SK-MEL-5 (cell line): ENCODE results near the gene CCDC198. TPM values are rescaled to one million over a fixed set of nuclear protein-coding genes. Genes with fewer than 3 reads are reported as not detected.

Experiments
- DNase-seq: peaks from one replicate; pipeline ENCODE4 v3.0.0-alpha.2; 2016; ENCODE audit warnings: low read depth, low spot score
- in situ Hi-C: cut with HindIII; loops from 2 replicates; pipeline ENCODE4 v1.10.0; 2016; ENCODE audit warnings: low sequenced_read_pairs, high pct_unique_total_duplicates, low pct_unique_long_range_greater_than_20kb
- total RNA-seq: library from RNA; depleted of rRNA; stranded (reverse); fragments of >200 nt; shearing (Covaris generic); gene quantifications from 2 replicates; pipeline ENCODE4 v1.2.3, GENCODE V29; 2014; rRNA removed

CCDC198 gene
- total RNA-seq, 1 experiment from 2014 or later, result not detected

DNA sequence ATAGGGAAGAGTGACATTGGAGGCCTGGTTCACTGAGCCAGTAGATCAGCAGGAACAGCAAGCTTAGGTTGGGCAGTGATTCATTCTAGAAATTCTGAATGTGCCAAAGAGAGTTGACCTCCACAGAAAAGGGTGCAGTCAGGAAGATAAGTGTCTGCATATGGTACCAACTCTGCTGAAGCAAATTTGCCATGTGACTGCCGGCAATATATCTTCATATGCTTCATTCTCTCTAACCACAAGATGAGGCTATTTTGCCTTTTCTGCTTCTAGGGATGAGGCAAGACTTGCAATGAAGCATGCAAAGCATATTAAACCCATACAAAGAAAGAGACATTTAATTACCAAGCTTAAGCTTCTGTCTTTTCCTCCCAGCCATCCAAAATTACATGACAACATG, 13.6 kb downstream of the CCDC198 start:
- DNase-seq, result no peak
- in situ Hi-C loops, result no loop called here

DNA sequence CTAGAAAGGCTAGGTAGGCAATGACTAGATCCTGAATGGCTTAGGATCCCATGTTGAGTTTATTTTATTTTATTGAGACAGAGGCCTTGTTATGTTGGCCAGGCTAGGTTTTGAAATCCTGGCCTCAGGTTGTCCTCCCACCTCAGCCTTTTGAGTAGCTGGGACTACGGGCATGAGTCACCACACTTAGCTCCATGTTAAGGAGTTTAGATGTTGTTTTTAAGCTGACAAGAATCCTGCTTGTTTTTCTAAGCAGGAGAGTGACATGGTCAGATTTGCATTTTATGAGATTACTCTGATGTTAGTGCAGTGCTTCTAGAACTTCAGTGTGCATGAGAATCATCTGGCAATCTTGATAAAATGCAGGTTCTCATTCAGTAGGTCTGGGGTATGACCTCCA, 14.5 kb downstream of the CCDC198 start:
- DNase-seq, result no peak

DNA sequence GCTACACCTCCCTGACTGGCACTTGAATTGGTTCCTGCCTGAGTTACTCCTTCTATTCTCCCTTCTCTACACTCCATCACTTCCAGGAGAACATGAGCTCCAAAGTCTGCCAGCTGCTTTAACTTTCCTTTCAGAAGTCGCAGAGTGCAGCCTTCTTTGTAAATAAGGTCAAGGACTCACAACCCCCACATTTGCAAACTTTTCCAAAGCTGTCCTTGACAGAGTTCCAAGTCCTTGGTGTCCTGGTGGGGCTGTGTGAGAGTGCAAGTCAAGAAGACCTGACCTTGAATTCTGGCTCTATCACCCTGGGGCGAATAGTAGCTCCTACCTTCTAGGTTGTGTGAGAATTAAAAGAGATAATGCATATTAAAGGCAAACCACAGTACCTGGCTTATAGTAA, 15.6 kb downstream of the CCDC198 start:
- in situ Hi-C loops, result no loop called here
- no peak for DNase-seq

More for the DNA sequence above, 14.5 kb downstream of the CCDC198 start:
- in situ Hi-C loops, result no loop called here

DNA sequence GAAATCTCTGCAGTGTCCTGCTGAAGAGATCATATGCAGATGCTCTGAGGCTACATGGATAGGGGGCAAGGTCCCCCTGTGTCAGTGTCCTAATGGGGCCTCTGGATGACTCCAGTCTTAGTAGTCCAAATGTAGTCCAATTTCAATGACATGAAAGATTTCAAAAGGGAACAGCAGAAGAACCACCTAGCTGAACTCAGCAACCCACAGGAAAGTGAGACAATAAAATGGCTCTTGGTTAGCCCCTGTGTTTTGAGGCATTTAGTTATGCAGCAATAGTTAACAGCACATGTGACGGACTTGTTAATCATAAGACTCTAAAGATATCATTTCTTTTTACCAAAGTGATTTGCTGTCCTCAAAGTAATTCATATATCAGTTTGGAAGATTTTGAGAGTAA, 22.7 kb downstream of the CCDC198 start:
- in situ Hi-C loops, result no loop called here

DNA sequence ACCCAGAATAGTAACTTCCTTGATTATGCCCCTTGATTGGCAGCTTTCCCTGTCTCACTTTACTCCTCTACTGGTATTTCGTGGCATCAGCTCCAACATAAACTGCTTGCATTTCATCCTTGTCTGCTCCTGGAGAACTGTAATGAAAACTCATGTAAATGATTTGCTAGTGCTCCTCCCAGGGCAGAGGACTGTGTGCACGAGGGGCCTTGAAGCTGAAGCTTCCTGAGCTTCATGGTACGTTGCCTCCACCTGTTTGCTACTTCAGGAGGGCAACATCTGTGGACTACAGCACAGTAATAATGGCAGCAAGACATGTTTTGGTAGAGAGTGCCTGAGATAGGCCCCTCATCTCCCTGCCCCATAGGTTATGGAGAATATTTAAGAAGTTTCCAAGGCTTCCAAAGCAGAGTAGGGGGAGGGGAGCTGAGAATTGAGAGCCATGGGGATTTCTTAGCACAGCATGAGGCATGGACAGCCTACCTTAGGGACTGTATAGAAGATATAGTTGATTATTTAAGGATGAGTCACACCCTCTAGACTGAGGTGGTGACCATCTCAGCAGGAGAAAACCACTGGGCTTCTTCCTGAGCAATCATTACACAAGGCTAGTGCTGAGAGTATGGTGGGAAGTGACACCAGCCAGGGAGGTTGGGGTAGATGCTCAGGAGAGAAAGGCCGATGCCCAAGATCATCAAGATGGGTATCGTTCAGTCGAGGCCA, 29.5 kb downstream of the CCDC198 start:
- DNase-seq, result no peak
- in situ Hi-C loops, result no loop called here

More for the DNA sequence above, 22.7 kb downstream of the CCDC198 start:
- DNase-seq, result no peak

DNA sequence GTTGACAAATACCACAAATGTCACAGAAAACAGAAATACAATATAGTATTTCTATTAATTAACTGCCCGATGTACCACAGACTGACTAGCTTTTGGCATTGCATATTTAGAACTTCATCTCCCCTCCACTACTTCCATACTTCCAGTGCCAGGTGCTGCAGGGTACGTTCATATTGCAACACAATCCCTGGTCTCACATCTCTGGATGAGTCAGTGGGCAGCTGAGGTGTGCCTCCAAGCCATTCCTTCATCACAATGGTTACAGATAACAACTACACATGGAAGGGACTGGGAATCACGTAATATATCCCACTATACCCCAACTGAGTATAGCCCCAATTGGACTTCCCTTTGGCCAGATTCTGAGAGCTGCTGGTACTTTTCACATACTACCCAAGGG, 31.1 kb downstream of the CCDC198 start:
- in situ Hi-C loops, result no loop called here
- DNase-seq, result no peak

DNA sequence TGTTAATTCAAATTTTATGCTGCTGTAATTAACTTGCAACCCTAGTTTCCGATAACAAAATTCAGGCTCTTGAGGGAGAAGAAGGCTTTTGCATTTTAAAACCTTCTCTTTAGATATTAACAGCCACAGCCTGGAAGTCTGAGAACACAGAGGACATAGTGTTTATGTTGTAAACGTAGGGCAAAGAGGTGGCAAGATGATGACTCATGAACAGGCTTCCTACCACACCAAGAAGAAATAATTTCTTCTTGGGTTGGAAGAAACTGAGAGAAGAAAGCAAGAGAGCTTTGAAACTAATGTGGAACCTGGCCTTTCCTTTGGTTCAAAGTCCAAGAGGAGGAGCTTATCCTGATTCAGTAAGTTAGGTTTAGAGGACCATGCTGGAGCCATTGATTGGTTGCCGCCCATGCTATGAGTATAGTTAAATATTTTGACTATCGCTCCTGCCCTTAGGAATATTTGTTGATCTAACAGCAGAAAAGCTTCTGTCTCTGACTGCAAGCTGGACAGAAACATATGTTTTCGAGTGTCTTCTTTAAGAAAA, 31.8 kb downstream of the CCDC198 start:
- DNase-seq, result peak; percentile 27

DNA sequence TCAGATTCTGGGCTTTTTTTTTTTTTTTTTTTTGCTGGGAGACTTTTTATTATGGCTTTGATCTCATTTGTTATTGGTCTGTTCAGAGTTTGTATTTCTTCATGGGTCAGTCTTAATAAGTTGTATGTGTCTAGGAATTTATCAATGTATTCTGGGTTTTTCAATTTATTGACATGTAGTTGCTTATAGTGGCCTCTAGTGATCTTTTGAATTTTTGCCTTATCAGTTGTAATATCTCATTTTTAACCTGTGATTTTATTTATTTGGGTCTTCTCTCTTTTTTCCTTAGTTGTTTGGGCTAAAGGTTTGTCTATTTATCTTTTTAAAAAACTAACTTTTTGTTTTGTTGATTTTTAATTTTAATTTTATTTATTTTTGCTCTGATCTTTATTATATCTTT, 57.7 kb downstream of the CCDC198 start:
- DNase-seq, result no peak
- in situ Hi-C loops, result no loop called here

More for the DNA sequence above, 31.8 kb downstream of the CCDC198 start:
- in situ Hi-C loops, result no loop called here

DNA sequence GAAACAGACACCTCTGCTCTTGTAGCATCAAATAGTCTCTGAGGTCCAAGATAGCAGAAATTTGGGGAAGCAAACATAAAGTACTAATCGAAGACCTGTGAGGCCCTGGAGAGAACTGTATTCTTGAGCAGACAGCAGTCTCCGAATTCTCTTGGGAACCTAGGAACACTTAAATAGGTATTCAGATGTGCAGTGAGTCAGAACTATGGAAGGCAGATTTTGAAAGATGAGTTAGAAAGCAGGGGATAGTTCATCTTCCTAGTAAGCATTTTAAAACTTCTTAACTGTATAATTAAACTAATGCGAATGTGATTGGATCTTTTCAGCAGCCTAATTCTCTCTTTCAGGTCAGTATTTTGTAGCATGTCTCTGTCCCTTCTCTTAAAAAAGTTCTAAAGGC, 72.7 kb downstream of the CCDC198 start:
- in situ Hi-C loops, result no loop called here
- DNase-seq, result no peak

DNA sequence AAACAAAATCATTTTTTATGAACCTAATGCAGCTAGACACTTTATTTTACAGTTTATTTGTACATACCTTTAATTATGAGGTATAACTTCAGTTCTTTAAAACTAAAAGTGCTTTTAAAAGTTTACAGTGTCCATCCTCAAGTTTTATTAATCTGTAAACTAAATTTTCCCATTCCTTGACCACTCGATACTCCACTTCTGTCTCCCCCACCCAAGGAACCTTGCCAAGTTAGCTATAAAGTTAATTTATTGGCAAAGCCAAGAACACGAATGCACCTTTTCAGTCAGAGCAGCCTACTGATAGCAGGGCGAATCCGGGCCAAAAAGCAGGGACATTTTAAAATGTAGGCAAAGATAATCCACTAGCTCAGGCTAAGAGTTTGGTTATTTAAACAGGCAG, 73.6 kb downstream of the CCDC198 start:
- in situ Hi-C loops, result no loop called here
- no peak for DNase-seq

Other genes with a start within 250 kb of the CCDC198 start
- 42.7 and 60.9 TPM in 2 replicates for gene EXOC5, start 225.0 kb downstream of the CCDC198 start, total RNA-seq
- 24.9 and 25.4 TPM in 2 replicates for gene AP5M1, start 224.9 kb downstream of the CCDC198 start, total RNA-seq
- 17.5 and 20.7 TPM in 2 replicates for gene NAA30, start 103.3 kb downstream of the CCDC198 start, total RNA-seq